Fibroblast of lung (primary cell): Measurements from ENCODE around the gene NDUFS7. TPM values are rescaled to one million over a fixed set of nuclear protein-coding genes. Genes with fewer than 3 reads are reported as not detected.

Experiments
- DNase-seq, 2 donors: peaks; one replicate each; pipeline versions ENCODE4 v3.0.0 to v3.0.0-alpha.2; 2010; ENCODE audit warnings: low read depth in 2 of 2
- H2AFZ ChIP-seq: 2 replicates; pipeline ENCODE4 v1.5.1; 2012; ENCODE audit warnings: low read length, control low read depth, inconsistent platforms
- H3K27ac ChIP-seq: 2 replicates; pipeline ENCODE4 v1.5.1; 2011; ENCODE audit warnings: low read length, control low read depth; ENCODE audit not compliant: insufficient read depth
- H3K27me3 ChIP-seq: 2 replicates; pipeline ENCODE4 v1.5.1; 2011; ENCODE audit warnings: mild to moderate bottlenecking, low read length; ENCODE audit not compliant: control insufficient read depth, insufficient read depth
- H3K36me3 ChIP-seq: 2 replicates; pipeline ENCODE4 v1.5.1; 2011; ENCODE audit warnings: low read length; ENCODE audit not compliant: control insufficient read depth, insufficient read depth
- H3K4me1 ChIP-seq: 2 replicates; pipeline ENCODE4 v1.5.1; 2011; ENCODE audit warnings: low read length; ENCODE audit not compliant: control insufficient read depth, insufficient read depth; ENCODE audit errors: extremely low read depth
- H3K4me2 ChIP-seq: 2 replicates; pipeline ENCODE4 v1.5.1; 2011; ENCODE audit warnings: low read length, control low read depth; ENCODE audit not compliant: insufficient read depth; ENCODE audit errors: extremely low read depth
- H3K4me3 ChIP-seq, 4 experiments: fragments of 200-600 bp in 1 of 4; sonication (generic) in 1 of 4; replicated peaks in 1 of 4; 2 replicates each; pipeline ENCODE4 v1.5.1; 2011 to 2016; ENCODE audit warnings: low read length in 4 of 4, low read depth in 3 of 4, mild to moderate bottlenecking in 3 of 4, control low read depth in 2 of 4, inconsistent platforms in 1 of 4, mixed read lengths in 1 of 4; ENCODE audit not compliant: insufficient read depth in 1 of 4; ENCODE audit errors: control extremely low read depth in 1 of 4
- H3K79me2 ChIP-seq: 2 replicates; pipeline ENCODE4 v1.5.1; 2012; ENCODE audit warnings: mild to moderate bottlenecking, low read length, inconsistent platforms; ENCODE audit not compliant: control insufficient read depth, insufficient read depth
- H3K9ac ChIP-seq: 2 replicates; pipeline ENCODE4 v1.5.1; 2011; ENCODE audit warnings: mild to moderate bottlenecking, low read length, control low read depth; ENCODE audit not compliant: insufficient read depth
- H3K9me3 ChIP-seq: 2 replicates; pipeline ENCODE4 v1.5.1; 2012; ENCODE audit warnings: low read depth, low read length; ENCODE audit not compliant: control insufficient read depth, insufficient read depth
- H4K20me1 ChIP-seq: 2 replicates; pipeline ENCODE4 v1.5.1; 2011; ENCODE audit warnings: low read length; ENCODE audit not compliant: control insufficient read depth, insufficient read depth; ENCODE audit errors: extremely low read depth
- CTCF ChIP-seq, 2 donors: IDR thresholded peaks in 1 of 2; conservative IDR thresholded peaks in 1 of 2; 1 replicate in 1 of 2; 2 replicates in 1 of 2; pipeline ENCODE4 v1.5.1; 2011 to 2012; ENCODE audit warnings: low read length in 2 of 2, control low read depth in 1 of 2, inconsistent platforms in 1 of 2, low read depth in 1 of 2, mild to moderate bottlenecking in 1 of 2
- EZH2 ChIP-seq: IDR thresholded peaks from 2 replicates; pipeline ENCODE4 v1.5.1; 2012; ENCODE audit warnings: low read length, control low read depth, mild to moderate bottlenecking; ENCODE audit errors: missing control alignments
- polyA plus RNA-seq, 2 donors: library from polyadenylated mRNA; depleted of rRNA in 1 of 2; stranded (reverse) in 1 of 2; unstranded in 1 of 2; fragments of >200 nt; gene quantifications; 2 replicates each; pipeline ENCODE4 v1.2.1, GENCODE V29; 2011 to 2012; ENCODE audit warnings: missing spikeins in 1 of 2
- total RNA-seq: library from RNA; depleted of rRNA; stranded (reverse); fragments of >200 nt; gene quantifications from 2 replicates; pipeline ENCODE4 v1.2.1, GENCODE V29; 2014

The NDUFS7 gene
- total and polyA plus RNA-seq, 2 donors (not counting 1 experiment from before 2014, with no cell fraction given): 29.6 to 71.2 TPM

- Histone ChIP-seq H4K20me1 (no peaks in the 10 kb centered on the region), H3K27me3 (no peaks in the 10 kb centered on the region), H3K4me2 (no peak overlapping the region), H3K4me3 (no peak overlapping the region), H3K9me3 (no peaks in the 10 kb centered on the region), H3K4me1 (peaks cover 14% of the 10 kb centered on the region), H2AFZ (no peak overlapping the region), H3K36me3 (peaks cover 65% of the 10 kb centered on the region), H3K9ac (no peak overlapping the region), H3K27ac (no peak overlapping the region), H3K79me2 (peaks cover 83% of the 10 kb centered on the region)
- DNase-seq: no peak
- TF ChIP-seq CTCF (conservative IDR thresholded peaks at IDR 0.05 in 1 of 2, IDR thresholded peaks at IDR 0.05 in 1 of 2; ENCODE audit: low read depth in 1 of 2, low read length in 2 of 2) (no peak), EZH2 (no peak)
Observed at GRCh38 chr19:1420590-1420989, 36.9 kb downstream of the NDUFS7 start.

- H3K36me3 ChIP-seq: peaks cover 67% of the 10 kb centered on the region
- peaks cover 79% of the 10 kb centered on the region for H3K79me2 ChIP-seq
Observed at GRCh38 chr19:1421218-1421957, 37.7 kb downstream of the NDUFS7 start.

GRCh38 chr19:1421958-1422305, 38.2 kb downstream of the NDUFS7 start:
- H3K27ac ChIP-seq: no peak overlapping the region
- H3K36me3 ChIP-seq: peaks cover 63% of the 10 kb centered on the region
- H3K4me2 ChIP-seq: no peak overlapping the region
- no peaks in the 10 kb centered on the region for H3K27me3 ChIP-seq
- H3K79me2 ChIP-seq: peaks cover 73% of the 10 kb centered on the region
- no peak overlapping the region for H2AFZ ChIP-seq
- no peaks in the 10 kb centered on the region for H3K9me3 ChIP-seq
- H3K4me1 ChIP-seq: peaks cover under 1% of the 10 kb centered on the region
- no peak for TF ChIP-seq CTCF (conservative IDR thresholded peaks at IDR 0.05 in 1 of 2, IDR thresholded peaks at IDR 0.05 in 1 of 2; ENCODE audit: low read depth in 1 of 2, low read length in 2 of 2)
- no peak for TF ChIP-seq EZH2
- no peak overlapping the region for H3K4me3 ChIP-seq
- H4K20me1 ChIP-seq: no peaks in the 10 kb centered on the region
- no peak for DNase-seq
- H3K9ac ChIP-seq: no peak overlapping the region

More at GRCh38 chr19:1421218-1421957, 37.7 kb downstream of the NDUFS7 start:
- no peaks in the 10 kb centered on the region for H3K9me3 ChIP-seq
- H3K4me2 ChIP-seq: no peak overlapping the region
- H4K20me1 ChIP-seq: no peaks in the 10 kb centered on the region
- H2AFZ ChIP-seq: no peak overlapping the region
- no peak overlapping the region for H3K4me3 ChIP-seq
- no peak overlapping the region for H3K27ac ChIP-seq
- no peaks in the 10 kb centered on the region for H3K27me3 ChIP-seq
- H3K4me1 ChIP-seq: peaks cover 6% of the 10 kb centered on the region
- DNase-seq: no peak
- no peak overlapping the region for H3K9ac ChIP-seq
- no peak for TF ChIP-seq EZH2
- TF ChIP-seq CTCF (conservative IDR thresholded peaks at IDR 0.05 in 1 of 2, IDR thresholded peaks at IDR 0.05 in 1 of 2; ENCODE audit: low read depth in 1 of 2, low read length in 2 of 2): no peak
